Measurements from ENCODE around the gene SERPINE3. TPM values are rescaled to one million over a fixed set of nuclear protein-coding genes. Genes with fewer than 3 reads are reported as not detected.

SERPINE3 gene
- not detected for total RNA-seq

DNA sequence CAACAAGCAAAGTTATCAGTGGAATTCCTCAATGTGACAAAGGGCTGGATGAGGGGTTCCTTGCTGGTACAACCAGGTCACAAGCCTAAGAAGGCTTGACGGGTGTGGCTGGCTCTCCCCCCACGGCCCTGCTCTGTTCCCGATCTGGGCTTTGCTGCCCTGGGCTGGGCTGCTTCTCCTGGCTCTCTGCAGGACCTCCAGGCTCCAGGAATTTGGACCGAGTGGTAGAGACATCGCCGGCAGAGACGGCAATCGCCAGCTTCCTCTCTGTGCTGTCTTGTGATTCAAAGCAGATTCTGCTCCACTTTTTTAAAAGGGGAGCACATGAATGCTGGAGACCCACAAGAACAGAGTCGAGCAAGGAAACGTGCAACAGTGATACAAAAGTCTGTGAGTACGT is at the start of gene SERPINE3:
Gene SERPINE3, plus strand, starts transcription at position 338 of the 400 bp plus-strand sequence. CDS start 1,401 bp downstream, outside the sequence.
- no peak for ATAC-seq

DNA sequence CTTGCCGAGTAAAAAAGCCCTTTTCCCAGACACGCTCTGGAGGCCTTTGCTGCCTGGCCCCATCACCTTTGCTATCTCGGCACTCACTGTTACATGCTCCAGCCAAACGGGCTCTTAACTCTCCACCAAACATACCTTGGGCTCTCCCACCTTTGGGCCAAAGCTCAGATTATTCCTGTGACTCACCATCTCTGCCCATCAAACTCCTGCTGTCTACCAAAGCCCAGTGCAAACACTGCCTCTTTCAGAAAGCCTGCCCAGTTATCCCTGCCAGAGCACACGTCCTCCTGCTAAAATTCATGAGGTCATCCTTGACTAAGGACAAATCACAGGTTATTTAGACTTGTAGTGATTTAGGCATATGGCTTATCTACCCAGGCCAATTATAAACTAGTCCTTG is 48.1 kb upstream of the SERPINE3 start:
- ATAC-seq = no peak

DNA sequence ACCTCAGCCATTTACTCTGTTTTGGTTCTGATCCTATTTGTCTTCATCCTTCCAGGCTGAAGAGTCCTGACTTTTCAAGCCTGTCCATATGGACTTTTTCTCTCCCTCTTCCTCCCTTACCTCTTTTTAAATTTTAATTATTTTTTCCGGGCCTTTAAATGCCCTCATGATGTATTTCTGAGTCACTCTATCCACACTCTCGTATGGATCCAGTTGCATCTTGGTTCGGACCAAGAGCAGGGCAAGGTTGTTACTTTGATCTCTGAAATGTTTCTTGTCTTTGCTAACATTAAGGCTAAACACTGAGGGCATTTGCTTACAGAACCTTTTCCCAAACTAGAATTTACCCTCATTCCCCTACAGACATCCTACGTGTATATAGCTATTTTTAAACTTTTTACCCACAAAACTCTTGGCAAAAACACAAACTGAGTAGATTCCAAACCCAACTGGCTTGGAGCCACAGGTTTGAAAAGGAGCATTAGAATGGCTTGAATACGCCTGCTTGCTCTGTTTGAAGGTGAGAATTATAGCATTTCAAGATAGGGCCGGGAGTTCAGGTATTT is 47.4 kb upstream of the SERPINE3 start:
- ATAC-seq = no peak

DNA sequence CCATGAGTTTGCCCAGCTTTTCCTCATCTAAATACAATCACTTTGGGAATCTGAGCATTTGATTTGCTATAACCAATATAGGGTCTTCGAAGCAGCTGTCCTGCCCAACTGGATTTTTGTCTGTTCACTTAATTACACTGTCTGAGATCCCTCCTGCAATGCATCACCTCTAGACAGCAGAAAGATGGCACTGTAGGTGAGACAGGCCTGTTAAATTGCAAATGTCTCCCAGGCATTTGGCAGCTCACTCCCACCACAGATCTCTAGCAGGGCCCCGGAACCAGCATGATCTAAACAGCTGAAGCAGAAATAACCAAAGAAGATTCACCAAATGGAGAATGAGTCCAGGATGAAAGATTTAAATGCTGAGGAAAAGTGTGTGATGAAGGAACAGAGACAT is 41.9 kb upstream of the SERPINE3 start:
- no peak for ATAC-seq

DNA sequence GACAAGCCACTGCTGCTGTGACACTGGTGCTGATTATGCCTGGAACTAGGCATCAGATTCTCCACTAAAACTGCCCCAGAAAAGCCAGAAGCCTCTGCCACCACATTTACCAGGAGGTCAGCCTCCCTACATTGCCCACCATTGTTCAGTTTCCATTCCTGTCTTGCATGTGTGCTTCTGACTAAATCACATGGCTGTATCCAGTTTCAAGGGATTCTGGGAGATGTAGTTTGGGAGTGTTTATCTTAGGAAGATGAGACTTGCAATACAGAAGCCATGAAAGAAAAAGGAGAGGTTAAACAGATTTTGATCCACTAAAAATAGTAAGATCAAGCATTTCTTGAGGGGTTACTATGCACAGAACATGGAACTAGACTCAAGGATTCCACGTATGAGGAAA is 40.7 kb upstream of the SERPINE3 start:
- no peak for ATAC-seq

DNA sequence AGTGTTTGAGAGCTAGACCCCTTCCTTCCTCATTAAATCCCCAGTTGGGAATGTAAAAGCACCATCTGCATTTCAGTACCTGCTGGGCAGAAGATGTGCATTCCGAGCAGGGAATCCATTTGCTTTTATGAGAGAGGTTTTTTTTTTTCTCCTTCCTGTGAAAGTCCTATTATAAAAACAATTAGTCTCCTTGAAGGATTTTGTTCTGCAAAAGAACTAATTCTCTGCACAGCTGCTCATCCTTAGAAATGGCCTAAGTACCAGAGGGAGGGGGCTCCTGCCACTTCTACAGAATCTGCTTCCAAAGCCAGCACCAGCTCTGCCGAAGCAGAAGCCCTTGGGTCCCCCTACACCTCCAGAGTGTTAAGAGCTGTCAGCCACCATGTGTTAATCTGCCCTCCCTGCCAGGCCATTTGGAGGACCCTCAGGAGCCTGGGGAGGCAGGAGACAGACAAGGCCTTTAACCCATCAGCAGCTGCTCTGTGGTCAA is 36.4 kb upstream of the SERPINE3 start:
- ATAC-seq = no peak

DNA sequence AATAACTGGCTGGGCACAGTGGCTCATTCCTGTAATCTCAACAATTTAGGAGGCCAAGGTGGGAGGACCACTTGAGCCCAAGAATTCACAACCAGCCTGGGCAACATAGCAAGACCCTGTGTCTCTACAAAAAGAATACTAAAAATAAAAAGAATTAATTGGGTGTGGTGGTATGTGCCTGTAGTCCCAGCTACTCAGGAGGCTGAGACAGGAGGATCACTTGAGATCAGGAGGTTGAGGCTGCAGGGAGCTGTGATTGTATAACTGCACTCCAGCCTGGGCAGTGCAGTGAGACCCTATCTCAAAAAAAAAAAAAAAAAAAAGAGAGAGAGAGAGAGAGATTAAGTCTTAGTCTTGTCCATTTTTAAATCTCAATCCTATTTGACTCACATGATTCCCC is 35.6 kb upstream of the SERPINE3 start:
- ATAC-seq = no peak

DNA sequence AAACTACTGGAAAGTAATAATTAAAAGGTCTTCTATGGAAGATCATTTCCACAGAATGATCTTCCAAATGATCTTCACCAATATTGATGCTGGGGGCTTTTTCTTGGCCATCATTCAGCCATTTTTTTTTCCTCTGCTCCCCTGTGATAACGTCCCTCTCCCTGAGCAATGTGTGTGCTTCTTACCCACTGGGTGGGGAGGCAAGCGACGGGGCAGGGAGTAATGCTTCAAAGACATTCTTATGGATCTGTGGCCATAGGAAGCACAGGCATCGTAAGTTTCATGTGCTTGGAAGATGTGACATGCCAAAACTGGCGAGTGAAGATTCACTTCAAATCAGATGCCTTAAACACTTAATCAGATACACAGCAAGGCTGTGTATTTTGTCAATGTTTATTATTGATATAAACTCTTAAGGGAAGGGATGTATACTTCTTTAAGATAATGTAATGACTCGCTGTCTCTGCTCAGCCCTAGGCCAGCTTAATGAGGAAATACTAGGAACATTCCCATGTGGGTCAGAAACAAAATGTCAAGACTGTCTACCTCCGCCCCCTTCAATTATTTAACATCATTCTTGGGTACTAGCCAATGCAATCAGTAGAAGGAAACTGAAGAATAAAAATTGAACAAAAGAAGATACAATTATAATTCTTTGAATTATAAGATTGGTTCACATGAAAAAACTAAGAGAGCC is 34.1 kb upstream of the SERPINE3 start:
- no peak for ATAC-seq

DNA sequence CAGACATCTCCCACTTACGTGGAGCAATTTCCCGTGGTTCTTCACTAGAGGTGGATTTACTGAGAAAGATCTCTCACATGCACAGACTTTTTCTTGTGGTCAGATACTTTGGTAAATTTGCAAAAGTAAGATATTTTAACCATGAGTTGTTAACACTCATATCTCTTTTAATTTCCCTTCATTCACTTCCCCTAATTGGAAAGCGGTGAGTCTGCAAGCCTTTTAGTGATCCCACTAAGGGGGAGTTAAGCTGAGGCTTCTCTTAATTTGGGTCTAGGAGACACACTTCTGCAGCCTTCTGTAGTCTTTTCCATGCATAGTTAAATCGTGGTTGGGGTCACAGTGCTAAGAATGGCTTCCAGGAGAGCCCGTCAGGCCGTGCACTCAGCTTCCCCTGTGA is 30.7 kb upstream of the SERPINE3 start:
- ATAC-seq = no peak

DNA sequence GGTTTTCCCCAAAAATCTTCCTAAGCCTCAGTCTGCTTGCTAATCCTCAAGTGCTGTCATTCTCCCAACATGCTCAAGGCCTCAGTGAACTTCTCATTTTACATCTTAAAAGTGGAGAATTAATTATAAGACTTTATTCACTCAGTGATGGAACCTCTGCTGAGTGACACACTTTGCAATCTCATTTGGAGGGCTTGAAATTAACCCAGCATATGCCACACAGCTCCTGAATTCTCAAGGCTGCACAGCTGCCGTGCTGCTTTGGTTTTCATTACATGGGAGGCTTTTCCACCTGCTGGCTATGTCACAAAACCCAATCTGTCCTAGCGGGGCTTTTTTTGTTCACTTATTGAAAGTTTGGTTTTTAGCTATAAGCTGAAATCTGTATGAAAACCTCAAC is 28.3 kb upstream of the SERPINE3 start:
- no peak for ATAC-seq

DNA sequence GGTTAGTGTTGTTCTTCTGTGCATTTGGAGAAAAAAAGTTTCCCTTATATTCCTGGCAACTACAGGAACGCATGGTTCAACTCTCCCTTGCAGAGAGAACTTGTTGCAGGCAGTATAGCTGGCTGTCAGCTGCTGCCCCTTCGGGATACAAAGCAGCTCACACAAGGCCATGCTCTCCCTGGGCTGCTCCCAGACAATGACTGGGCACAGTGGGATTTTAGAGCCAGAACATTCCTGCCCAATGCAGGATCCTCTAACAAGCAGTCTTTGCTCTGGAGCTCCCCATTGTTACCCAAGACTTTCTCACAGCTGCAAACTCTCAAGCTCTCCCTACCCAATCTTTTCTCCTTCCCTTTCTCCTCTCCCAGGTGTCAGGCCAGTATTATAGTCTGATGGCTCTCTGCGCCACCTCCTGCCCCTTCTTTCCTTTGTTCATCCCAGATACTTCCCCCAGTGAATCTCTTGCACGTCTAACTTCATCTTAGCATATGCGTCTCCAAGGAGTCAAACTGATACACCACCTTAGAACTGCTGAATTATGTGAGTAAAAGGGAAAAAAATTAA is 27.5 kb upstream of the SERPINE3 start:
- ATAC-seq = no peak

DNA sequence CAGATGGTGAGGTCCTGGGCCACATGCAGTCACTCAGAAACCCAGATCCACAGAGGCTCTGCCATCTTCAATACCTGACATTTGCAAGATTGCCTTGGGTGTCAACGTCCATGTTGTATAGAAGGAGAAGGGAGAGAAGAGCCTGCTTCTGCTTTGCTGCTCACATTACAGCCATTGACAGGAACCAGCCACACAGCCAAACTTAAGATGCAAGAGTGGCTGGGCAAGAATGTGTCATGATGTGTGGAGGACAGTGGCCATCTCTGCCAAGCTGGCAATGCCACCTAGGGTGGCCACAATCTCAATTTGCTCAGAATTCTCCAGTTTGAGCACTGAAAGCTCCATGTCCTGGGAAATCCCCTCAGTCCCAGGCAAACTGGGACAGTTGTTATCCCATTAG is 25.9 kb upstream of the SERPINE3 start:
- no peak for ATAC-seq

DNA sequence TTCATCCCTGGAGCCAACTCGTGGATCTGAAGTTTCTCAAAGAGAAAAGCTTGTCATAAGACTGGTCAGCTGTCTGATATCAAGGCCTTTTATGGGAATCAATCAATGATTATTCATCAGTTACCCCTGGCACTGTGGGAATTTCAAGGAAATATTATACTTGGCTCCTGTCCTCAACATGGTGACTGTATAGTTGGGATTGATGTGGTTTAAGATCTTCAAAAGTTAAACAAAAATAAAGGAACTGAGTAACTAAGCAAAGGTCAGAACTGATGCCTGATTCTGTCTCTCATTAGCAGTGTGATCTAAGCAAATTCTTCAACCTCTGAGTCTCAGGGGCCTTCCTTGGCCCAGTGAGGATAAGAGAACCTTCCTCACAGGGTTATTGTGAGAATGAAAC is 22.2 kb upstream of the SERPINE3 start:
- no peak for ATAC-seq

DNA sequence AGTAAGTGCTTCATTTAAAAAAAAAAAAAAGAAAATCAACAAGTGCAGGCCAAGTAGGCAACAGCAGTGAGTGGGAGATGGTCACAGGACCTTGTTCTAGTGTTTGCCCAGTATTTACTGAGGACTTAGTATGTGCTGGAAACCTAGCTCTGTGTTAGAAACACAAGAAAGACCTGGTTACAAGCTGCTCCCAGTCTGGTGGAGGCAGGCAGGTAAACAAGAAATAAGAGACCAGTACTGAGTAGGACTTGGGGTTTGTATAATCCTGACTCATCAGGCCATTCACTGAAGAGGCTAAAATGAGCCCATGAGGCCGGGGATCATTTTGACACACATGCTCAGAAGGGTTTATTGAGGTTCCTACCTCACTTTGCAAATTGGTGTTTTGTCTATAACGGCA is 21.5 kb upstream of the SERPINE3 start:
- no peak for ATAC-seq

DNA sequence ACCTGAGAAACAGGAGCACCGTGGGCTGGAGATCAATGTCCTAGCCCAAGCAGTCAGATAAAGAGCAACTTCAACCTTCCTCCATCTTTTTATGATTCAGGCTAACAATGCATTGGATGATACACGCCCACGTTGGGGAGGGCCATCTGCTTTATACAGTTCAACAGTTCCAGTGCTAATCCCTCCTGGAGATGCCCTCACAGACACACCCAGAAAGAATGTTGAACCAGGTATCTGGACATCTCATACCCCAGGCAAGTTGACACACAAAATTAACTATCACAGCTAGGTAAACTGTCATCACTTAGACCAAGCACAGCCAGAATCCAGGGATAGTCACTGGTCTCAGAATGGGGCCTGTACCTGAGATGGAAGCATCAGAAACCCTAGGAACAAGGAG is 20.6 kb upstream of the SERPINE3 start:
- no peak for ATAC-seq

DNA sequence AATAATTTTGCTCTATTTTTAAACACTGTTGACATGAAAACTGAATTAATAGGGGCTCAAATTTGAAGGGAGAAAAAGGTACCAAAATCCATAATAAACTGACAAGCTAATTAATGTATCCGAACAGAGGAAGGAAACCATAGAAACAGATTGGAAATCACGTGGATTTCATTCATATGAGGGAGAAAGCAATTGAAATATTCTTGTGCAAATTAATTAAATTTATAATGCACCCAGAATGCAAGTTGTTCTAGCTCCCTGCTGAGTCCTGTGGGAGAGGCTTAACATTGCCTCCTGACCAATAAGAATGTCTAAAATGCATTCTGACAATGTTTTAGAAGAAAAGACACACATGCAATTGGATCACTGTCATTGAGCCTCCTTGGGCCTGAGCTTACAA is 17.7 kb upstream of the SERPINE3 start:
- no peak for ATAC-seq

DNA sequence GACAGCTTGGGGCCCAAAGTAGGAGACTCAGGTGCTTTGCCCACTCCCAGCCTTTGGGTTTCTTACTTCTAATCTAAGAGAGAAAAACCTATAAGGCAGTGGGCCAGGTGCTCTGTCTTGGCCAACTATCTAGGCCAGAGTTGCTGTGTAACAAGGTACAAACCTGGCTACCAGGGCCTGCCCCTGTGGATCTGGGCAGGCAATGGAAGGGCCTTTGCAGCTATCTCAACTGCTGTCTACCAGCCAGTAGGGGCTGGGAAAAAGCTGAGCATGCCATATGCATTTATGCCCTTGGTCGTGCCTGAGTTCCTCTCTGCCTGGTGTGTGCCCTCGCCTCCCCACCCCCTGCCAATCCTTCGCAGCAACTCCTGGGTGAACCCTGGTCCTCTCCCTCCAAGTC is 16.7 kb upstream of the SERPINE3 start:
- ATAC-seq = no peak

DNA sequence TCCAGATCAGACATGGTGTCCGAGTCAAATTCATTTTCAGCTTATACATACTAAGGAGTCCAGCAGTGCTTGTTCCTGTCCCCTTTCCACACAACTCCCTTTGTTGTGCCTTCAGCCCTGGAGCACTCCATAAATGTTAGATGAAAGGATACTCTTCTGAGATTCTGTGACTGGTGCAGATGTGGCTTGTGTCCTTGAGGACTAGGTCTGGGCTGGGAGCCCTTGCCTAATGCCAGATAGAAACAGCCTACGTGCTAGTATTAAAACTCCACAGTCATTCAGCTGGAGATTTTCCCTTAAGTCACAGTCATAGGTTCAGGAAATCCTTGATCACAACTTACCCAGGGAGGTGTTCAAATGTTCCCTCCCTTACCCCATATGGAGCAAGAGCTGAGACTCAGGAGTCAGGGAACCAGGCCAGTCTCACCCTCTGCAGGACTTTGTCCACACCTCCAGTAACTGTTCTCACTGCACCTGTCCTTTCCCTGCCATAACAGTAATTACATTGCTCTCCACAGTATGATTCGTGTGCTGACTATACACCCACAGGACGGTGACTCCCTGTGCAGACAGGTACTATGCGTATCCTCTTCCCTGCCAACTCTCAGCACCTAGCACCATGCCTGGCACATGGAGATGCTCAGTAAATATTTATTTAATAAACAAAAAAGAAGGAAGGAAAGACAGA is 15.5 kb upstream of the SERPINE3 start:
- no peak for ATAC-seq

DNA sequence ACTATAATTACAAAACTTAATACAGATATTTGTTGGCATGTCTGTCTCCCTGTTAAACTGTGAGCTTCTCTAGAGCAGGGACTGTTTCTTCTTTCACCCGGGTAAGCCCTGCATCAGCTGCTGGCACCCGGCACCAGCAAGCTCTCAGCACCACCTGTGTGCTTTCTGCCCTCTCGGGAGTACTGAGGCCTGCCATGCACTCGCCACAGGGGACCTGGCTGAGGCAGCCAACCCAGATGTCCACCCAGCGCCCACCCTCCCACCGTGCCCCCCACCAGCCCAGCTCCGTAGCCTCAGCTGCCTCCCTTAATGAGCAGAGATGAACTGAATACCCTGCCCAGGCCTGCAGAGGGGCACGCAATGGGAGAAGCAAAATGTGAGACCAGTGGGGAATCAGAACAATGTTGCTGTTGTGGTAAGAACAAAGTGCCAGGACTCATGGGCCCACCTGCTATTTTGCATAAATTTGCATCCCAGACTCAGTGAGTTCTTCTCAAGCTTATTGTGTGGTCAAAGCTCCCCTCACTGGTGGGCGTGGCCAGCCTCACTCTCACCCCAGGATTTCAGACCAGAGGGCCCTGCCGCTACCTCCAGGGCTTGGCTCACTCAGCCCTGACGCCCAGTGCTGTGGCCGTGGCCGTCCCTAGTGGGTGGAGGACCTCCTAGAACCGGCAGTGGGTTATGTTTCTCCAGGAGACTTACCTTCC is 14.6 kb upstream of the SERPINE3 start:
- no peak for ATAC-seq

DNA sequence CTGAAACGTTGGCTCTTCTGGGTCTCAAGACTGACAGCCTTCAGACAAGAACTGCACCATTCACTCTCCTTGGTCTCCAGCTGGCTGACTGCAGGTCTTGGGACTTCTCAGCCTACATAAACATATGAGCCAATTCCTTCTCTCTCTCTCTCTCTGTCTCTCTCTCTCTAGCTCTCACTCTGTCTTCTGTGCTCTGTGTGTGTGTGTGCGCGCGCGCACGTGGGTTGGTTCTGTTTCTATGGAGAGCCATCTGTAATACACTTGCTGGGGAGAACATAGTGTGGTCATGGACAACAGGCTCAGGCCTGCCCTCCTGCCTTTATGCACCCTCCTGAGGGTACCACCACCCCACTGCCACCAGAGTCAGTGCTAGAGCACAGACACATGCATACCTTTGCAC is 13.7 kb upstream of the SERPINE3 start:
- ATAC-seq = no peak

DNA sequence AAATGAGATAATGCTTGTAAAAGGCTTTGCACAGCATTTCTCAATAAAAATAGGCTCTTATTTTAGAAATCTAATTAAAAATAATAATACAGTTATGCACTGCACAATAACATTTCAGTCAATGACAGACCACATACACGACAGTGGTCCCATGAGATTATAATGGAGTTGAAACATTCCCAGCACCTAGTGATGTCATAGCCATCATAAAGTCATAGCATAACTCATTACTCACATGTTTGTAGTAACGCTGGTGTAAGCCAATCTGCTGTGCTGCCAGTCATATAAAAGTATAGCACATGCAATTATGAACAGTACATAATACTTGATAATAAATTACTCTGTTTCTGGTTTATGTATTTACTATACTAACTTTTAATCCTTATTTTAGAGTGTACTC is 12.7 kb upstream of the SERPINE3 start:
- no peak for ATAC-seq

DNA sequence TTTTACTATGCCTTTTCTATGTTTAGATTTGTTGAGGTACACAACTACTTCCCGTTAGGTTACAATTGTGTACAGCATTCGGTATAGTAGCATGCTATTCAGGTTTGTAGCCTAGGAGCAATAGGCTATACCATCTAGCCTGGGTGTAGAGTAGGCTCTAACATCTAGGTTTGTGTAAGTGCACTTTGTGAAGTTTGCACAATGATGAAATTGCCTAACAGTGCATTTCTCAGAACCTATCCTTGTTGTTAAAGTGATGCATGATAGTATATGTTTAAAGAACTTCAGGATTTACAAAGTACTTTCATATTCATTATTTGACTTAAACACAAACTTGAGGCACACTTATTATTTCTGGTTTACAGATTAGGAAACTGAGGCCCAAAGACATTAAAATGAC is 11.5 kb upstream of the SERPINE3 start:
- no peak for ATAC-seq

DNA sequence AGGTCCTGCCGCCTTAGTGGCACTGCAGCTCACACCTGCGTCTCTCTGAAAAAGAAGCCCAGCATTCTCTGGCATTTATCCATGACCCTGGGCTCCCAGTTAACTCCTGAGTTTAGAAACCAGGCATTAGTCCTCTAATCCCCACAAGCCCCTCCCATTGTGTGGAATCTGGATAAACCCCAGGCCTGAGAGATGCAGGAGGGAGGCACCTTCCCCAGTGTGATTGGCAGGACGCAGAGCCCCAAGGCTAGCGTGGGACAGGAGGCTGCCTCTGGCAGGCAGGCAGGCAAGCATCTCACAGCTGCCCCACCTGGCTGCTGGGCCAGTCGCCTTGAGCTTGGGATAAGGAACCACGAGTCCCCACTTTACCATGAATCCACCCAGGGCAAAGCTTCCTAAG is 11.0 kb upstream of the SERPINE3 start:
- ATAC-seq = no peak
